GM18868 (cell line): ENCODE results near the gene KIF25.

Experiments used
- ATAC-seq: cut with Tn5 transposase; IDR thresholded peaks from one replicate; pipeline ENCODE4 v1.9.1; 2021; ENCODE audit warnings: mild to moderate bottlenecking, moderate library complexity; ENCODE audit not compliant: unreplicated experiment

KIF25 gene, protein sequence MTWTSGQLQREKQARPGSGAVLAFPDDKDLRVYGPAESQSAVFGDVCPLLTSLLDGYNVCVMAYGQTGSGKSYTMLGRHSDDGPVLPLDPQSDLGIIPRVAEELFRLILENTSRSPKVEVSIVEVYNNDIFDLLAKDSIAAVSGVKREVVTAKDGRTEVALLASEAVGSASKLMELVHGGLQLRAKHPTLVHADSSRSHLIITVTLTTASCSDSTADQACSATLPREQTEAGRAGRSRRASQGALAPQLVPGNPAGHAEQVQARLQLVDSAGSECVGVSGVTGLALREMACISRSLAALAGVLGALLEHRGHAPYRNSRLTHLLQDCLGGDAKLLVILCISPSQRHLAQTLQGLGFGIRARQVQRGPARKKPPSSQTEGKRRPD

DNA sequence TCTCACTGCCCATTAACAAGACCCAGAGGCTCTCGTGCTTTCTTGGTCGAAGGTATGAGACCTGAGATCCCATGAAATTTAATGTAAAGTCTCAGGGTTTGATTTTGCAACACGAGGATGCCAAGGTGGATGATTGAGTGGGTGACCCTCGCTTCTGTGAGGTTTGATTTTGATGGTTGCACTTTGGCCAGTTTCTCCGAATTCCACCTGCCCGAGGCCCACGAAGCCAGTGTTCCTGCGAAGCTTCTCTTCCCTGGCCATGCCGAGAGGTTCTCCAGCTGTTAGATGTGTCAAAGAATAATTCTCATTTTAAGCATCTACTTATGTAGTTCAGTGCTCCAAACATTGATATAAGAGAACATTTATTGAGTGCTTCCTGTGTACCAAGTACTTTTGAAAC is at the start of gene KIF25:
TSS of gene KIF25 (plus strand) at position 30 of the 400 bp plus-strand sequence. CDS start 31,915 bp downstream, outside the sequence.
- ATAC-seq, result no peak

DNA sequence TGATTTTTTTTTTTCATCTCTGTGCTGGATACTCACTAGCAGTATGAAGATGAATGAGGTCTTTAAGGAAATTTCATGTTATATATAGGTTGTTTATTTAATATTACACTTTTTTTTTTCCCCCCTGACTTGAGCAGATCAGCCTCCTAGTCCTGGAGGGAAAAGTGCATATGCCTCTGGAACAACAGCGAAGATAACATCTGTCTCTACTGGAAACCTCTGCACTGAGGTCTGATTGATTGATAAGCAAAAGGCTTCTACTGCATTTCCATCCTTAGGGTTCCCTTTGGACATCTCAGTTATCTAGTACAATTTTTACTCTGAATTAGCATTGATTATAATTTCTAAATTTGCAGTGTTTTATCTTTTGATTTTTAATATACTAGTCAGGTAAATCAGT is 49.8 kb upstream of the KIF25 start:
- no peak for ATAC-seq

DNA sequence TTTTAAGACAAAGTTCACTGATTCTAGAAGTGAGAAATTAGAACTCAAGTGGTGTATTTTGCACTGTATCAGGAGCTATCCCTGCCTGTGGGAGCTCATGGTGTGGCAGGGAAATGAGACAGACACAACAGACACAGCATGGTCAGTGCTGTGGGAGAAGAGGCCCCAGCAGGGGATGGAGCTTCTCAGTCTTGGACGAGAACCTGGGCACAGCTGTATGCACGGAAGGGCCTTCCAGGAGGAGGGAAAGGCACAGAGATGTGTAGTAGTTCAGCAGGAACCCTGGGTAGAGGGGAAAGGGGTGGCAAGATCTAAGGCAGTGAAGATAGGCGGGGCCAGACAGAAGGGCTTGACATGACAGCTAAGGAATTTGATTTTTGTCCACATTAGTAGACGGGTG is 48.8 kb upstream of the KIF25 start:
- no peak for ATAC-seq

DNA sequence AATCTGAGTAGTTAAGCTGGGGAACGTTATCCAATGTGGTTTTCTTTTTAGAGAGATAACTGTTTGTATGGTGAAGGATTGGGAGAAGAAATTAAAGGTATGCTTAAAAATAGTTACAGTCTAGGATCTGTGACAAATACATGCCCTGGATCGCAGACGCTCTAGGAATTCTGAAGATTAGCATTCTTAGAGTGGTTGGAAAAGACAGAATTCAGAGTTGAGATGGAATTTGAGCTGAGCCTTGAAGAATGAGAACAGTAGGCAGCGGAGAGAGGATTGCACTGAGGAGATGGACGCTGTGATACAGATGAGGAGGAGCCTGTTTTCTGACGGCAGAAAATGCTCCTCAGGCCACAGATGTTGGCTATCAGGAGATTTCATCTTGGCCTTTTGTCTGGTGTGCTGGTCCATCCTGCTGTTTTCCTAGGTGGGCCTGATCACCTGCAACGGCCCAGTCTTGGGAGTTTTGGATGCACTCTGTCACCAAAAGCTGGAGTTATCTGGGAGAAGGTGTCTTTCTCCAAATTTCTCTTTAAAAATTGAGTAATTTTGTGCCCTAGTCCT is 48.3 kb upstream of the KIF25 start:
- ATAC-seq, result no peak

DNA sequence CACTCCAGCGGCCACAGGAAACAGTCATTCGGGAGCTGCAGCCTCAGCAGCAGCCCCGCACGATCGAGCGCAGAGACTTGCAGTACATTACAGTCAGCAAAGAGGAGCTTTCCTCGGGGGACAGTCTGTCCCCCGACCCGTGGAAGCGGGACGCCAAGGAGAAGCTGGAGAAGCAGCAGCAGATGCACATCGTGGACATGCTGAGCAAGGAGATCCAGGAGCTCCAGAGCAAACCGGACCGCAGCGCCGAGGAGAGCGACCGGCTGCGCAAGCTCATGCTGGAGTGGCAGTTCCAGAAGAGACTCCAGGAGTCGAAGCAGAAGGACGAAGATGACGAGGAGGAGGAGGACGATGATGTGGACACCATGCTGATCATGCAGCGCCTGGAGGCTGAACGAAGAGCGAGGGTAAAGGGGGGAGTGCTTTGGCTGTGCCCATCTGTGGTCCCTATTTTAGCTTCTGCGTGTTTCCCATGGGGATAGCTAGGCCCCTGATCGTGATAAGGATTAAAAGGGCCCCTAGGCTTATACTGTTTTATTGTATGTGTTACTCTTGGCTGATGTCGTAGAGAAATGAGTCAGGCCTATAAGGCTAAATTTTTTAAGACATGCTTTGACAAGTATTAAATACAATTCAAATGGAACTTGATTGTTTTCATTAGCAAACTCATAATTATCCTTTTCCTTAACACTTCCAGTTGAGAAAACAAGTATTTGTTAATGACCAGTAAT is 45.5 kb upstream of the KIF25 start:
- no peak for ATAC-seq

DNA sequence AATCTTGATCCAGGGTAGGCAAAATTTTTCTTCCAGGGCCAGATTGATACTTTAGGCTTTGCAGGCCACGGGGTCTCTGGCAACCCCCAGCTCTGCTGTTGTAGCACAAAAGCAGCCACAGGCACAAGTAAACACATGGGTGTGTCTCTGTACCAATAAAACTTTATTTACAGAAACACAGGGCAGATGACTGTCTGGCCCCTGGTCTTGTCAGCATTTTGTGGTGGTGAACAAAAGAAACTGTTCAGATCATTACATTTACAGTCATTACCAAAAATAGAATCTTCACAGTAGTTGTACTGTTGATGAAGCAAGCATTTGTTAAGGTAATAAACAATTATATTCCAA is 45.0 kb upstream of the KIF25 start:
- ATAC-seq, result no peak

DNA sequence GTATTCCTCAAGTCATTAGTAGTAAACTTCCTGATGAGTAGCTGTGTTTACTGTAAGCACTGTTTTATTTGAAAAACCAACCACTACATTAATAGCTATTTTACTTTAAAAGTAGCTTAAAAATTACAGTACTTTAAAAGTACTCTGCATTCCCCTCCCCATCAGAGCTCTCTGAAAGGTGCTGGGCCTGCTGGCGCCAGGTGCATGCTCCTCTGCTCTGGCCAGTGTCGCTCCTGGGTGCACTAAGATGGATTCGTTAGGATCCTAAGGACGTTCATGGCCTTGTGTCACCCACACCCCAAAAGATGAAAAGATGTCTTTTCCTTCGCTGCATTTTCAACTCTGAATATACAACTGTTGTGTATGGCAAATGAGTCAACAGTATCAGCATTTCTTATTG is 43.9 kb upstream of the KIF25 start:
- no peak for ATAC-seq

DNA sequence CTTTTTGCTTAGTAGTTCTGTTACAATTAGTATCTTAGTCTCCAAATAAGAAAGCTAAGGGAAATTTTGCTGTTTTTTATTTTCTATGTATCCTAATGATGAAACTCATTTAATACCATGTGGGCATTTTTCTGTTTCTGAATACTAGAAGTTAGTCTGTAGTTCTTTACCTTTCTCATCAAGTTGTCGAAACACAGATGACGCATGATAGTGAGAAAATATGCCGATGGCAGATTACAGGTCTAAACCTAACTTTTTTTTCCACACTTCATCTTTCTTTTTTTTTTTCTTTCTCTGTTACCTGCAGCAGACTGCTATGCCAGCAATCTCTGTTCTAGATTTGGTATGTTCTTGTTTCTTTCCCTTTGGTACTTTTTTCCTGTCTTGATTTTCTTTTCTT is 43.3 kb upstream of the KIF25 start:
- no peak for ATAC-seq

DNA sequence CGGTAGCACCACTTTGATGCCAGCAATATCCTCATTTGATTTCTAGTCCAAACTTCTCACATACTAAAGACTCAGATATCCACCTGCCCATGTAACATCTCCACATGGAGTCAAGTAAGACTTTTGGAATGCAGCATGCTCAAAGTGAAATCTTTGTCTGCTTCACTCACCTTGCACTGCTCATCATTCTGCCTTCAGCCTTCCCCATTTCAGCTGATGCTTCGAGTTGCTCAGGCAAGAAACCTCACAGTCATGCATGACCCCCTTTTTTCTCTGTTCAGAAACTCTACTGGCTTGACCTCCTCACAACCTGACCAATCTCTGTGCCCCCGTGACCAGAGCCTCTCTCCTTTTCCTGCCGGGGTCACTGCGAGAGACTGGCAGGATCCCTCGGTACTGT is 41.0 kb upstream of the KIF25 start:
- ATAC-seq, result no peak

DNA sequence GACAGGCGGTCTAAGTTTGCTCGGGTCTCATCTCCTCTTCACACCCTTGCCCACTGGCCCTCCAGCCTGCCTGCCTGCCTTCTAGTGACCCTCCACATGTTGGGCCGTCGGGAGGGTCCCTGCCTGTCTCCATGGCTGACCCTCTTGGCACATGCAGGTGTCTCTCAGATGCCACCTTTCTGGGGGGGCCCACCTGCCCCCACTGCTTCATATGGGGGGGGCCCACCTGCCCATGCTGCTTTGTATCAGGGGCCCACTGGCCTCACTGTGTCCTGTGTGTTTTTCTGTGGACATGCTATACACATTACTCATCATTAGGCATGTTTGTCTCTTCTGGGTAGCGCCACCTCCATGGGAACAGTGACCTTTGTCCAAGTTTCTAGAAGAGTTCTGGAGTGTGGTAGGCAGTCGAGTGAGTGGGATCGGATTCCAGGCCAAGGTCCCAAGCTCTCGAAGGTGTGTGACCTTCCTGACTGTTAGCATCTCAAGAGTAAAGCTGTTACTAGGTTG is 40.4 kb upstream of the KIF25 start:
- ATAC-seq, result no peak

DNA sequence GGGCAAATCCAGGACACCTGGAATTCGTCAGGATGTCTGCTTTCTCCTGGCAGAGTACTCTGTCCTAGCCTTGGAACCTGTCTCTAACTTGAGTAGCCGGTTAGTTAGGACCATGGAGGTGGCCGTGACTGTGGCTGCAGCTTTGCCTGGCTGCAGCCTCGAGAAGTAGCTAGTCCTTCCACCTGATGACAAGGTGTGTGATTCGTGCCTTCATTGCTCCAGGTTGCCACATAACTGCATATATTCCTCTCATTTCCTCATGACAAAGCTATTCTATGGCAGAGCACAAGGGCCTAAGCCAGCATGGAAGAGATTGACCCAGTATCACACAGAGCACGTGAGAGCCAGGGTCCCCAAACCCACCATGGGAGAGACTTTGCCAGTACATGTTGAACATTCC is 39.8 kb upstream of the KIF25 start:
- no peak for ATAC-seq

DNA sequence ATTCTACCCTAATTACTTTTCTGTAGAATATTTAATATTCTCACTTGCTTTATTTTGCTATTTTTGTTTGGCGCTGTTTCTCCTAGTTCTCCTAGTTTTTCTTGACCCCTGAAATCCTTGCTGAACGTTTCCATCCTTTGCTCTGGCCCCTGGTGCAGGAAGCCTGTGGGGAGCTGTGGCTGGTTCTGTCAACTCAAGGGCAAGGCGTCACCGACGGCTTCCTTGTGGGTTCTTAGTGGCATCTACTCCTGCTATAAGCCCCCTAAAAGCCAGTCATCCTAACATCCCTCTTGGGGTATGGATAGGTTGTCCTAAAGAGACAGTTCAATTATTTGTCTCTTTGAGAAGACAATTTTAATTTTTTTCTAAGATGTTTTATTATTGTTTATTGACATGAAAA is 36.9 kb upstream of the KIF25 start:
- ATAC-seq, result no peak

DNA sequence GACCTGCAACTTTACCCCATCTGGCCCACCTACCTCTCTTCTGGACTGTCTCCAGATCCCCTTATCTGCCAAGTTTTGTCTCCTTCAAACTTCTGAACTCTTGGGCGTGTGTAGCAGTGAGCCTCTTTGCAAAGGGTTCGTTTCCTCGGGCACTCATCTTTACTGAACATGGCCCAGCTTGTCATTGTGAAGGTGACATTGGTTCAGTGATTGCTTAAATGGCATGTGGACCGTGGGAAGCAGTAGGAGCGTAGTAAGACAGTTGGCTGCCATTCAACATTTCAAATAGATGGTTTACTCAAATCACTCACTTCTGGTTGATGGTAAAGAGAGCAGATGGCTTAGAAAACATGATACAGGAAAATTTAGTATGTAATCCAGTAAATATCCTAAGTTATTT is 34.8 kb upstream of the KIF25 start:
- no peak for ATAC-seq

DNA sequence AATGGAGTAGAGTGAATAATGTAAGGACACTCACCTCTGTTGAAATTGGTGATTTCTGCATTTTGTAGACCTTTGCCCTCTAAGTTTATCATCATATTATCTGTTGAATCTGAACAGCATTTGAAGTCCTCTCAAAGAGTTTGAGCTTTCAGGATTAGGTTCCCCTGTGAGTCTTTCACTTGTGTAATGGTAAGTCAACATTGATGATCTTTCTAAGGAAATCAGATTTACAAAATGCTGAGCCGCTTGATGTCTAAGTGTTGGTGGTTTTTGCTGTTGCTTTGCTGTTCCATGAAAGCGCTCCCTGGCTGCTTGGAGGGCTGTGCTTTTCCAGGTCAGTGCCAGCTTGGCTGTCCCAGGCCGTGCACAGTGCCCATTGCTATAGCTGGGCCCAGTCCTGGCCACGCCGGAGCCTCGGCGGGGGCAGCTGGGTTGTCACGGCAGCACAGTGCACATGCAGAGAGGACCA is 33.8 kb upstream of the KIF25 start:
- ATAC-seq, result no peak

DNA sequence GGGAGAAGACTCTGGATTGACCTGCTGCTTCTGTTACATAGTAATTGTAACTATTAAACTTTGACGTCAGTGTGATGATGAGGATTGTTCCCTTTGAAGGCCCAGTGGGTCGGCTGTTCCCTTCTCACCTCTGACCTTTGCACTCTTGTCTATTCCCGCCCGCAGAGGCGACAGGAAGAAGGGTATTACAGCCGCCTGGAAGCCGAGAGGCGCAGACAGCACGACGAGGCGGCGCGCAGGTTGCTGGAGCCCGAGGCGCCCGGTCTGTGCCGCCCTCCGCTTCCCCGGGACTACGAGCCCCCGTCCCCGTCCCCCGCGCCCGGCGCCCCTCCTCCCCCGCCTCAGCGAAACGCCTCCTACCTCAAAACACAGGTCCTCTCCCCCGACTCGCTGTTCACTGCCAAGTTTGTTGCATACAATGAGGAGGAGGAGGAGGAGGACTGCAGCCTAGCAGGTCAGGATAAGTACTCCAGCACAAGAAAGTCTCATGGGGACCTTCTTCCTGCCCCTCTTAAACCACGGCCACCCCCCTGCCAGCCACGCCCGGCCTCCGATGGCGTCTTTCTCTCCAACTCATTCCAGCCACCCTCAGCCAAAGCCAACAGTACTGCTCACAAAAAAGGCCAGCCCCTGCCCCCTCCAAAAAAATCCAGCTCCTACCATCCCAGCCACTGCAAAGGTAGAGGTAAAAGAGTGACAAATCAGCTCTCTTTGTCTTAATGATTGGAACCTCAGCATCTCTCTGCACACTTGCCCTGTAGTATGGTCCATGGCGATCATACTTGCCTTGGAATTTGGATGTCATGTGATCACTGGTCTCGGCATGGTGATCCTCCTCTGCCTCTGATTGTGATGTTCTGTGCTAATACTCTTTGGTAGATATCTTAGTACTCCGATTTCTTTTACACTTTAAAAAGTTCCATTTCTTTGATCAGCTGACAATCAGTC is 31.6 kb upstream of the KIF25 start:
- ATAC-seq, result no peak

DNA sequence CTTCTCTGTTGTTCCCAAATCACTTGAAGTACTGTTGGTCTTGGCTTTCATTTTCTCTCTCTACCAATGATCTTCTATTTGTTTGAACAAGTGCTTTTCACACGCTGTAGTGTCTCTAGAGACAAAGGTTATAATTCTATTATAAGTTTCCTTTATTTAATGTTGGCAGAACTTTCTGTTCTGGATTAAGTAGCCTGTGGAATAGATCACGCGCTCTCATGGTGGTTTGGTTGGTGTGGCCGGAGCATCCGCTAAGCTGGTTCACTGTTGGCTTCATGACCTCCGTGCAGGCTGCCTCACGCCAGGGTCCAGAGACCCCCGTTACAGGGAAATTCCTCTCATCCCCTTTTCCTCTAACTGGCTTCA is 30.9 kb upstream of the KIF25 start:
- ATAC-seq, result no peak

DNA sequence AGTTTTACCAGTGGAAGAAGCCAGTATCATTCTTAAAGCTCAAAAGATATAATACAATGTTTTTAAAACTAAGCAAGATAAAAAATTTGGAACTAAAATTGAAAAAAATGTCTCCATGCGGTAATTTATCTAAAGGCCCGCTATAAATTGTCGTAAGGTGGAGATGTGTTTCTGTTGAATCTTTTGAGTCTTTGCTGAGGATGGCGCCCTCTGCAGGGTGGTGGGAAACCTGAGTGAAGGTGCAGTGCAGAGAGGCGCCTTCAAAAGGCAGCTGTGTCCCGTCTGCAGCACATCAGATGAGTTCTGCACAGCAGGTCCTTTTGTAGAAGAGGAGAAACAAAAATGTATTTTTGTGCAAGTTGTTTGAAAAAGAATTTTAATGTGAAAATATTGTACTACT is 29.4 kb upstream of the KIF25 start:
- ATAC-seq, result no peak

DNA sequence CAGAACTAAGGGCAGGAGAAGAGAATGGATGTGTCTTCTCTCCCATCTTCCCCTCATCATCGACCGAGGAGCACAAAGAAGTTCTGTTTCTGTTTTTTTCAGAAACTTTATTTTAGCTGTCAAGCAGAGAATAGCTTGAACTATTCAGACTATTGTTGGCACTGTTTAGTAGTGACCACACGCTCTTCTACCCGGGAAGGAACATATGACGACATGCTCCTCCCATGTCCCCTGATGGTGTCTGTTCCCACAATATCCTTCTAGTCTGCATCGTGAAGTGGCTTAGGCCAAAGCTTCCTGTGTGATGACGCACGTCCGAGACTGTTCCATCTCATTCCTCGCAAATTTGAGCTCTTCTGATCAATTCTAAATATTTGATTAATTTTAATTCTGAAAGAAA is 27.2 kb upstream of the KIF25 start:
- no peak for ATAC-seq

DNA sequence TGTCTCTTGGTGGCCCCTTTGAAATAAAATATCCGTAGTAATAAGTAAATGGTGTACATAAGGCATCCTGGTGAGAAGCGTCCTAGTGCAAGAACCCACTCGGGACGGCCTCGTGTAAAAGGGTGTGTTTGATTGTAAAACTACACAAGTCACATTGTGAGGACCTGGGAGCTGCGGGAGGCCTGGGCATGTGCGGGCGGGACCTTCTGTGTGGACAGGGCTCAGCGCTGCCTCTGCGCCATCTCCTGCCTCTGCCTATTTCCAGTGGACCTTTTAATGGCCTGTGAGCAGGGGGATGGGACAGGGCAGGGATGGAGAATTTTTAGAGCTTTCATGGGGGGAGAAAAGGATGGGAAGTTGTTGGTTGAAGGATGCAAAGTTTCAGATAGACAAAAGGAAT is 25.3 kb upstream of the KIF25 start:
- ATAC-seq, result no peak

DNA sequence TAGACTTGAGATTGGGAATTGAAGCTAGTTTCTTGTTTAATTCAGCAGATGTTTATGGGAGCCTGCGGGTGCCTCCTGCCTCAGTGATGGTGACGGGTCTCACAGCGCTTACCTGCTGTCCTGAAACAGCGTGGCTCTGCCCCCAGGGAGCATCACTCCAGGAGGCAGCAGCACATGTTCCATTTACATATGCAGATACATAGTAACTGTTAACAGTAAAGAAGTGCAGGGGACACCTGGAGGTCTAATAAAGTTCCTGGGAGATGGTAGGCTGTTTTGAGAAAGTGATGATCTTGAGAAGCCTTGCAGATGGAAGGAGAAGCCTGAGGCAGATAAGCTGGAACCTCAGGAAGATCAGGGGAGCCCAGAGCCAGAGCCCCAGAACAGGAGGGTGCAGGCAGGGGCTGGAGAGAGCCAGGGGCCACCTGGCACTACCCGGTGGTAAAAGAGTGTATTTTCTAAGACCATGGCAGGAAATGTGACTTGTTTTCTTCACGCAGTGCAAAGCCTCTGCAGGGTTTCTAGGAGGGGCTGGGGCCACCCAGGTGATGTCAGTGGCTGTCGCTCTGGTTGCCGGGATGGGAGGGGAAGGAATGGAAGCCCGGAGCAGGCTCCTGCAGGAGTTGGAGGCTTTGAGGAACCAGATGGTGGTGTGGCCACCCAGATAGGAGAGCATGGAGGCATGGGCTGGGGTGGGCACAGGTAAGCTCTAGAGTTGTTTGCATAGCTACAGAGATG is 24.2 kb upstream of the KIF25 start:
- no peak for ATAC-seq
